ENCODE data around the gene MICALL1. TPM values are rescaled to one million over a fixed set of nuclear protein-coding genes. Genes with fewer than 3 reads are reported as not detected.

MICALL1 gene
- total and polyA plus RNA-seq, 2 of the 4 experiments (the other 2 are of a cell fraction): 12.4 to 22.3 TPM

- no peak for ATAC-seq (ENCODE audit: low read depth)
- POLR2A ChIA-PET (ENCODE audit: unreplicated experiment): interaction anchor here (0.6 kb wide), 1 partner anchor 22 kb away, joined by 8 read pairs; no protein-coding TSS in a partner anchor
Measured at GRCh38 chr22:37927637-37927936, 21.5 kb downstream of the MICALL1 start.

More at GRCh38 chr22:37927637-37927936, 21.5 kb downstream of the MICALL1 start:
- H4K5ac ChIP-seq (ENCODE audit: low read depth, low read length): no peak overlapping the region
- WGBS, 2 experiments (ENCODE audit: extremely low coverage in 2 of 2, insufficient read length in 1 of 2): 100% methylated on average over 2 of the region's 5 CpGs; no CpG with 5 or more reads in 1 of the 2 experiments
- H3K9ac ChIP-seq (ENCODE audit: low read depth, low read length): no peak overlapping the region
- peaks cover 0 to 36% of the 10 kb centered on the region in 2 experiments; a peak in 3 of 4 replicates for H3K79me1 ChIP-seq (ENCODE audit: low read depth in 1 of 2, low read length in 2 of 2)
- H3K56ac ChIP-seq (ENCODE audit: extremely low read depth, insufficient read depth, low read length): no peak overlapping the region
- no peak overlapping the region for H4K8ac ChIP-seq (ENCODE audit: low read depth in 2 of 2, low read length in 2 of 2)
- H3K9me1 ChIP-seq (ENCODE audit: insufficient read depth, low read length): no peaks in the 10 kb centered on the region
- no peaks in the 10 kb centered on the region for H3K9me3 ChIP-seq (ENCODE audit: control insufficient read depth, insufficient read depth, low read length)
- no peak overlapping the region for H3K23ac ChIP-seq (ENCODE audit: low read depth, low read length)
- no peaks in the 10 kb centered on the region for H3K27me3 ChIP-seq (ENCODE audit: control insufficient read depth, insufficient read depth, low read length)
- CTCF ChIA-PET: no interaction called here
- H3K18ac ChIP-seq (ENCODE audit: low read depth, low read length): no peak overlapping the region
- H2AK5ac ChIP-seq (ENCODE audit: low read depth, low read length): no peak overlapping the region
- no peak overlapping the region for H3K4me2 ChIP-seq (ENCODE audit: low read depth, low read length)
- intact Hi-C loops (cut with micrococcal nuclease) (no loop called here), dilution Hi-C loops (cut with HindIII; ENCODE audit: low sequenced_read_pairs, unreplicated experiment) (no loop called here), in situ Hi-C loops (cut with MboI; ENCODE audit: low sequenced_read_pairs) (no loop called here)
- H2BK120ac ChIP-seq (ENCODE audit: low read depth, low read length): no peak overlapping the region
- H2BK5ac ChIP-seq (ENCODE audit: low read depth, low read length, poor library complexity, severe bottlenecking): no peak overlapping the region
- H3K4me1 ChIP-seq (ENCODE audit: control insufficient read depth, insufficient read depth, low read length): peaks cover 3% of the 10 kb centered on the region; the same call in 1 of the 2 replicates
- H2AK9ac ChIP-seq (replicated peaks; ENCODE audit: low read depth, low read length, poor library complexity): no peak overlapping the region
- no peak overlapping the region for H3K4me3 ChIP-seq (ENCODE audit: insufficient read depth, low read depth, low read length)
- TF ChIP-seq ELK1 (IDR thresholded peaks at IDR 0.05; ENCODE audit: borderline replicate concordance, low read depth, low read length) (no peak), RAD21 (IDR thresholded peaks at IDR 0.05; ENCODE audit: low read length) (no peak), CEBPB (IDR thresholded peaks at IDR 0.05; ENCODE audit: low read depth, low read length) (no peak), USF2 (IDR thresholded peaks at IDR 0.05; ENCODE audit: low read depth, low read length) (no peak), FOS (IDR thresholded peaks at IDR 0.05; ENCODE audit: low read depth, low read length) (no peak), CHD1 (IDR thresholded peaks at IDR 0.05; ENCODE audit: low read depth, low read length) (no peak), NFE2L2 (IDR thresholded peaks at IDR 0.05; ENCODE audit: low read depth, low read length) (no peak), RCOR1 (IDR thresholded peaks at IDR 0.05; ENCODE audit: insufficient replicate concordance, low read length) (no peak), SMC3 (IDR thresholded peaks at IDR 0.05; ENCODE audit: low read depth, low read length) (no peak), MXI1 (IDR thresholded peaks at IDR 0.05; ENCODE audit: borderline replicate concordance, low read depth, low read length) (no peak), RFX5 (IDR thresholded peaks at IDR 0.05; ENCODE audit: low read depth, low read length) (no peak), POLR2A (IDR thresholded peaks at IDR 0.05; ENCODE audit: low read depth, low read length) (no peak)
- peaks cover 24% of the 10 kb centered on the region for H4K20me1 ChIP-seq (ENCODE audit: insufficient read depth, low read length)
- DNase-seq: no peak
- H3K36me3 ChIP-seq (ENCODE audit: control insufficient read depth, insufficient read depth, low read length): peaks cover 61% of the 10 kb centered on the region
- no peak overlapping the region for H4K91ac ChIP-seq (ENCODE audit: insufficient read depth, low read depth, low read length)
- no peak overlapping the region for H2BK15ac ChIP-seq (ENCODE audit: low read depth, low read length)
- H2AFZ ChIP-seq (replicated peaks; ENCODE audit: low read length, poor library complexity): no peak overlapping the region
- no peak overlapping the region for H2BK20ac ChIP-seq (ENCODE audit: low read depth, low read length)
- H3K14ac ChIP-seq (replicated peaks; ENCODE audit: low read depth, low read length): no peak overlapping the region
- H3K27ac ChIP-seq (ENCODE audit: insufficient read depth, low read length): no peak overlapping the region
- H3K4ac ChIP-seq (ENCODE audit: low read depth, low read length): no peak overlapping the region
- BruUV-seq (replicated peaks): no TSS peak
